Keratinocyte (primary cell): ENCODE results near the gene TAS2R38. TPM values are rescaled to one million over a fixed set of nuclear protein-coding genes. Genes with fewer than 3 reads are reported as not detected.

Experiments used
- DNase-seq: peaks from one replicate; pipeline ENCODE4 v3.0.0-alpha.2; 2011; ENCODE audit warnings: low read depth, missing footprints, low spot score
- FAIRE-seq: peaks from 2 replicates; lab custom pipeline; 2011; peaks lifted over from hg19 to GRCh38; lab: Jason Lieb, UNC
- H2AFZ ChIP-seq: 2 replicates; pipeline ENCODE4 v1.6.0; 2012; ENCODE audit warnings: low read length, control low read depth, inconsistent platforms; ENCODE audit not compliant: control insufficient read depth
- H3K27ac ChIP-seq: 2 replicates; pipeline ENCODE4 v1.5.1; 2011; ENCODE audit warnings: low read length; ENCODE audit not compliant: control insufficient read depth, insufficient read depth
- H3K27me3 ChIP-seq: 3 replicates; pipeline ENCODE4 v1.6.0; 2011; ENCODE audit warnings: low read length; ENCODE audit not compliant: control insufficient read depth, insufficient read depth; ENCODE audit errors: extremely low read depth
- H3K36me3 ChIP-seq, 2 experiments: 2 replicates in 1 of 2; 3 replicates in 1 of 2; pipeline ENCODE4 v1.5.1; 2011; ENCODE audit warnings: low read length in 2 of 2, mild to moderate bottlenecking in 1 of 2; ENCODE audit not compliant: control insufficient read depth in 2 of 2, insufficient read depth in 2 of 2; ENCODE audit errors: extremely low read depth in 1 of 2
- H3K4me1 ChIP-seq: 3 replicates; pipeline ENCODE4 v1.5.1; 2011; ENCODE audit warnings: low read length; ENCODE audit not compliant: control insufficient read depth, insufficient read depth; ENCODE audit errors: extremely low read depth
- H3K4me2 ChIP-seq: 3 replicates; pipeline ENCODE4 v1.6.0; 2011; ENCODE audit warnings: low read depth, low read length; ENCODE audit not compliant: control insufficient read depth, insufficient read depth; ENCODE audit errors: extremely low read depth
- H3K4me3 ChIP-seq, 3 experiments: fragments of 200-600 bp in 1 of 3; sonication (generic) in 1 of 3; 2 replicates in 2 of 3; 3 replicates in 1 of 3; pipeline ENCODE4 v1.5.1; 2011 to 2016; ENCODE audit warnings: low read length in 3 of 3, mild to moderate bottlenecking in 3 of 3, control low read depth in 2 of 3, inconsistent platforms in 1 of 3, low read depth in 1 of 3, mixed read lengths in 1 of 3, mixed run types in 1 of 3, moderate library complexity in 1 of 3; ENCODE audit not compliant: control insufficient read depth in 2 of 3, insufficient read depth in 2 of 3; ENCODE audit errors: extremely low read depth in 1 of 3
- H3K79me2 ChIP-seq: 2 replicates; pipeline ENCODE4 v1.6.0; 2012; ENCODE audit warnings: low read length; ENCODE audit not compliant: control insufficient read depth, insufficient read depth
- H3K9ac ChIP-seq: 3 replicates; pipeline ENCODE4 v1.6.0; 2011; ENCODE audit warnings: low read length; ENCODE audit not compliant: control insufficient read depth, insufficient read depth; ENCODE audit errors: extremely low read depth
- H3K9me1 ChIP-seq: 3 replicates; pipeline ENCODE4 v1.6.0; 2011; ENCODE audit warnings: low read length; ENCODE audit not compliant: control insufficient read depth, insufficient read depth; ENCODE audit errors: extremely low read depth
- H3K9me3 ChIP-seq: 2 replicates; pipeline ENCODE4 v1.5.1; 2012; ENCODE audit warnings: low read depth, low read length; ENCODE audit not compliant: control insufficient read depth
- H4K20me1 ChIP-seq: 3 replicates; pipeline ENCODE4 v1.6.0; 2011; ENCODE audit warnings: low read length; ENCODE audit not compliant: control insufficient read depth, insufficient read depth; ENCODE audit errors: extremely low read depth
- EZH2 ChIP-seq: IDR thresholded peaks from one replicate; pipeline ENCODE4 v1.6.1; 2012; ENCODE audit warnings: inconsistent platforms, mild to moderate bottlenecking, low read length, moderate library complexity
- dilution Hi-C: fragments of 300-500 bp; cut with MboI; formaldehyde crosslinking; loops from one replicate; pipeline ENCODE4 v1.7.0; 2020; ENCODE audit warnings: low sequenced_read_pairs; ENCODE audit not compliant: extremely low pct_ligation_motif_present
- polyA plus RNA-seq, 5 experiments: library from polyadenylated mRNA; depleted of rRNA in 3 of 5; stranded (reverse) in 3 of 5; stranded (forward) in 1 of 5; unstranded in 1 of 5; fragments of >200 nt; gene quantifications; 1 replicate in 1 of 5; 2 replicates in 3 of 5; 3 replicates in 1 of 5; pipeline versions ENCODE4 v1.2.1 to v1.2.3, GENCODE V29; 2011 to 2012; ENCODE audit warnings: missing spikeins in 2 of 5, low read depth in 1 of 5, low replicate concordance in 1 of 5
- TF ChIP-seq, protein P1 (sequence below), 3 experiments: IDR thresholded peaks in 1 of 3; conservative IDR thresholded peaks in 1 of 3; optimal IDR thresholded peaks in 1 of 3; 2 replicates in 2 of 3; 3 replicates in 1 of 3; pipeline versions ENCODE3 to v1.5.1; 2011; ENCODE audit warnings: low read length in 3 of 3, mild to moderate bottlenecking in 3 of 3, moderate library complexity in 2 of 3, control low read depth in 1 of 3, inconsistent platforms in 1 of 3; ENCODE audit not compliant: insufficient read depth in 2 of 3; ENCODE audit errors: extremely low read depth in 1 of 3

TAS2R38 gene
- polyA plus RNA-seq, 1 donor (not counting 4 experiments of a cell fraction or from before 2014, with no cell fraction given), result not detected

- Histone ChIP-seq H3K27ac (no peak overlapping the region), H3K9me1 (no peaks in the 10 kb centered on the region), H3K27me3 (no peaks in the 10 kb centered on the region), H3K79me2 (no peaks in the 10 kb centered on the region), H3K4me1 (no peaks in the 10 kb centered on the region), H3K9ac (no peak overlapping the region), H3K4me3 (no peak overlapping the region), H3K9me3 (no peaks in the 10 kb centered on the region), H2AFZ (no peak overlapping the region), H3K4me2 (no peak overlapping the region), H4K20me1 (no peaks in the 10 kb centered on the region), H3K36me3 (no peaks in the 10 kb centered on the region)
- dilution Hi-C loops, result no loop called here
- FAIRE-seq (no peak), DNase-seq (no peak)
- TF ChIP-seq, protein P1, sequence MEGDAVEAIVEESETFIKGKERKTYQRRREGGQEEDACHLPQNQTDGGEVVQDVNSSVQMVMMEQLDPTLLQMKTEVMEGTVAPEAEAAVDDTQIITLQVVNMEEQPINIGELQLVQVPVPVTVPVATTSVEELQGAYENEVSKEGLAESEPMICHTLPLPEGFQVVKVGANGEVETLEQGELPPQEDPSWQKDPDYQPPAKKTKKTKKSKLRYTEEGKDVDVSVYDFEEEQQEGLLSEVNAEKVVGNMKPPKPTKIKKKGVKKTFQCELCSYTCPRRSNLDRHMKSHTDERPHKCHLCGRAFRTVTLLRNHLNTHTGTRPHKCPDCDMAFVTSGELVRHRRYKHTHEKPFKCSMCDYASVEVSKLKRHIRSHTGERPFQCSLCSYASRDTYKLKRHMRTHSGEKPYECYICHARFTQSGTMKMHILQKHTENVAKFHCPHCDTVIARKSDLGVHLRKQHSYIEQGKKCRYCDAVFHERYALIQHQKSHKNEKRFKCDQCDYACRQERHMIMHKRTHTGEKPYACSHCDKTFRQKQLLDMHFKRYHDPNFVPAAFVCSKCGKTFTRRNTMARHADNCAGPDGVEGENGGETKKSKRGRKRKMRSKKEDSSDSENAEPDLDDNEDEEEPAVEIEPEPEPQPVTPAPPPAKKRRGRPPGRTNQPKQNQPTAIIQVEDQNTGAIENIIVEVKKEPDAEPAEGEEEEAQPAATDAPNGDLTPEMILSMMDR (optimal IDR thresholded peaks at IDR 0.05 in 1 of 3, IDR thresholded peaks at IDR 0.05 in 1 of 3, conservative IDR thresholded peaks at IDR 0.05 in 1 of 3; ENCODE audit: extremely low read depth in 1 of 3, insufficient read depth in 2 of 3, low read length in 3 of 3), result no peak
- TF ChIP-seq EZH2, result no peak
Observed at GRCh38 chr7:141954334-141954733, 19.2 kb downstream of the TAS2R38 start.

DNA sequence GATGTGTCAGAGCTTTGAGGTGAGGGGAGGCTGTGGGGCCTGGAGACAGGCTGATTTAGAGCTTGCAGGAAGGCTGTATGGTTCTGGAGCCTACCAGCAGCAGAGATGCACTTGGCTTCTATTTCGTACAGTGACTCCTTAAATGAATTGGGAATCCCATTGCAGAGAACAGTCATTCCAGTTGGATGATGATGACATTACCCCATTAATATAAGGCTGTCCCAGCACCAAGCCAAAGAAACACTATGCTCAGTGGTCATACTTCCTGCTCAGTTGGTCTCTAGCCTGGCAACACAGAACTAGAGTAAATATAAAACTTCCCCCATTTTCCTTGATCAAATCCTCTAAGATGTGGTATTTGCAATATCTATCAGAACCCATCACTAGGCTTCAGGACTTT is 21.1 kb downstream of the TAS2R38 start:
- dilution Hi-C loops, result no loop called here

More for the DNA sequence above, 21.1 kb downstream of the TAS2R38 start:
- H3K27ac ChIP-seq, result no peak overlapping the region
- no peak overlapping the region for H3K4me2 ChIP-seq
- TF ChIP-seq, protein P1 (optimal IDR thresholded peaks at IDR 0.05 in 1 of 3, IDR thresholded peaks at IDR 0.05 in 1 of 3, conservative IDR thresholded peaks at IDR 0.05 in 1 of 3; ENCODE audit: extremely low read depth in 1 of 3, insufficient read depth in 2 of 3, low read length in 3 of 3), result no peak
- TF ChIP-seq EZH2, result no peak
- H3K79me2 ChIP-seq, result no peaks in the 10 kb centered on the region
- no peak overlapping the region for H3K9ac ChIP-seq
- H3K36me3 ChIP-seq, result no peaks in the 10 kb centered on the region
- no peaks in the 10 kb centered on the region for H3K9me3 ChIP-seq
- DNase-seq, result no peak
- no peak overlapping the region for H3K4me3 ChIP-seq
- H4K20me1 ChIP-seq, result no peaks in the 10 kb centered on the region
- FAIRE-seq, result no peak
- H3K27me3 ChIP-seq, result no peaks in the 10 kb centered on the region
- no peaks in the 10 kb centered on the region for H3K9me1 ChIP-seq
- H3K4me1 ChIP-seq, result no peaks in the 10 kb centered on the region
- no peak overlapping the region for H2AFZ ChIP-seq
